Parathyroid adenoma (tissue), 2 donors: ENCODE measurements around the gene LMO1.

Source experiments
- H2AFZ ChIP-seq: fragments of 300-600 bp; sonication (generic); one replicate; pipeline ENCODE4 v1.7.0; 2017; ENCODE audit warnings: antibody characterized with exemption, mild to moderate bottlenecking
- H3K27ac ChIP-seq: fragments of 300-600 bp; sonication (generic); one replicate; pipeline ENCODE4 v1.7.0; 2017
- H3K27me3 ChIP-seq: fragments of 300-600 bp; sonication (generic); one replicate; pipeline ENCODE4 v1.7.0; 2017; ENCODE audit warnings: low read length; ENCODE audit not compliant: control insufficient read depth, insufficient read depth
- H3K36me3 ChIP-seq: fragments of 300-600 bp; sonication (generic); one replicate; pipeline ENCODE4 v1.7.0; 2017; ENCODE audit warnings: low read length; ENCODE audit not compliant: control insufficient read depth, insufficient read depth
- H3K4me1 ChIP-seq: fragments of 300-600 bp; sonication (generic); one replicate; pipeline ENCODE4 v1.7.0; 2017; ENCODE audit warnings: control low read depth
- H3K4me2 ChIP-seq: fragments of 300-600 bp; sonication (generic); one replicate; pipeline ENCODE4 v1.7.0; 2017; ENCODE audit warnings: low read length
- H3K4me3 ChIP-seq: fragments of 300-600 bp; sonication (generic); one replicate; pipeline ENCODE4 v1.7.0; 2017; ENCODE audit warnings: low read depth, low read length
- H3K79me2 ChIP-seq: fragments of 300-600 bp; sonication (generic); one replicate; pipeline ENCODE4 v1.7.0; 2017; ENCODE audit warnings: control low read depth
- H3K9ac ChIP-seq: fragments of 300-600 bp; sonication (generic); one replicate; pipeline ENCODE4 v1.7.0; 2017; ENCODE audit warnings: mild to moderate bottlenecking
- H3K9me3 ChIP-seq: fragments of 300-600 bp; sonication (generic); one replicate; pipeline ENCODE4 v1.7.0; 2017; ENCODE audit warnings: low read length; ENCODE audit not compliant: control insufficient read depth
- CTCF ChIP-seq: fragments of 300-600 bp; sonication (generic); IDR thresholded peaks from one replicate; pipeline ENCODE4 v1.7.0; 2017; ENCODE audit warnings: antibody characterized with exemption, mild to moderate bottlenecking
- donor health status: primary hyperparathyroidism.

Gene LMO1

DNA sequence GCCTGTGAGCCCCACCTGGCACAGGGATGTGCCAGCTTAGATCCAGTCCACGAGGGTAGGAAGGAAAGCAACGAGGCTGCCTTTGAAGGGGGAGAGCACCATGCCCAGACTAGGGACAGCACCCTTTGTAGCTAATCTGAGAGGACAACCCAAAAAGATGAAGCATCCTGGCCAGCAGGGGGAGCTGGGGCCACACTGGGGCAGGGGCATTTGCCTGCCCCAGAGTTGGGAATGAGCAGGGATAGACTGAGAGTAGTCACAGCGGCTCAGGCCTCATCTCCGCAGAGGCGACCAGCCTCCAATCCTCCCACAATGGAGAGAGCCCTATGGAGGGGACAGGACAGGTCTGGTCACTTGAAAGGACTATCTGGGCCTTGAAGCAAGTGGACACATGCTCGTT, 16.4 kb downstream of the LMO1 start:
- no peaks in the 10 kb centered on the region for H3K79me2 ChIP-seq
- no peak overlapping the region for H3K4me2 ChIP-seq
- no peak overlapping the region for H2AFZ ChIP-seq
- peak; percentile 37 for TF ChIP-seq CTCF
- no peaks in the 10 kb centered on the region for H3K4me1 ChIP-seq
- H3K4me3 ChIP-seq = no peak overlapping the region
- H3K27me3 ChIP-seq = no peaks in the 10 kb centered on the region
- no peak overlapping the region for H3K9ac ChIP-seq
- H3K27ac ChIP-seq = no peak overlapping the region
- no peaks in the 10 kb centered on the region for H3K9me3 ChIP-seq
- H3K36me3 ChIP-seq = no peaks in the 10 kb centered on the region

GRCh38 chr11:8243458-8243857, 20.2 kb downstream of the LMO1 start:
- no peak overlapping the region for H3K27ac ChIP-seq
- no peak for TF ChIP-seq CTCF
- no peak overlapping the region for H3K9ac ChIP-seq

GRCh38 chr11:8242499-8243280, 21.0 kb downstream of the LMO1 start:
- no peak overlapping the region for H3K4me3 ChIP-seq
- H2AFZ ChIP-seq = no peak overlapping the region
- H3K9me3 ChIP-seq = no peaks in the 10 kb centered on the region
- no peak for TF ChIP-seq CTCF
- no peaks in the 10 kb centered on the region for H3K27me3 ChIP-seq
- H3K9ac ChIP-seq = no peak overlapping the region
- no peak overlapping the region for H3K4me2 ChIP-seq
- H3K79me2 ChIP-seq = no peaks in the 10 kb centered on the region
- H3K36me3 ChIP-seq = no peaks in the 10 kb centered on the region
- no peaks in the 10 kb centered on the region for H3K4me1 ChIP-seq
- no peak overlapping the region for H3K27ac ChIP-seq

More at GRCh38 chr11:8243458-8243857, 20.2 kb downstream of the LMO1 start:
- Histone ChIP-seq H3K4me3 (no peak overlapping the region), H3K79me2 (no peaks in the 10 kb centered on the region), H2AFZ (no peak overlapping the region), H3K27me3 (no peaks in the 10 kb centered on the region), H3K9me3 (no peaks in the 10 kb centered on the region), H3K4me2 (no peak overlapping the region), H3K4me1 (no peaks in the 10 kb centered on the region), H3K36me3 (no peaks in the 10 kb centered on the region)

GRCh38 chr11:8242118-8242475, 21.6 kb downstream of the LMO1 start:
- Histone ChIP-seq H3K9ac (no peak overlapping the region), H3K79me2 (no peaks in the 10 kb centered on the region), H3K27ac (no peak overlapping the region), H3K36me3 (no peaks in the 10 kb centered on the region), H3K4me3 (no peak overlapping the region), H2AFZ (no peak overlapping the region), H3K27me3 (no peaks in the 10 kb centered on the region), H3K4me2 (no peak overlapping the region), H3K9me3 (no peaks in the 10 kb centered on the region), H3K4me1 (no peaks in the 10 kb centered on the region)
- no peak for TF ChIP-seq CTCF
